GM18502 (cell line): Measurements from ENCODE around the gene APEH.

Source experiments
- ATAC-seq: cut with Tn5 transposase; IDR thresholded peaks from one replicate; pipeline ENCODE4 v1.9.1; 2021; ENCODE audit warnings: mild to moderate bottlenecking; ENCODE audit not compliant: unreplicated experiment, poor library complexity

The APEH gene

DNA sequence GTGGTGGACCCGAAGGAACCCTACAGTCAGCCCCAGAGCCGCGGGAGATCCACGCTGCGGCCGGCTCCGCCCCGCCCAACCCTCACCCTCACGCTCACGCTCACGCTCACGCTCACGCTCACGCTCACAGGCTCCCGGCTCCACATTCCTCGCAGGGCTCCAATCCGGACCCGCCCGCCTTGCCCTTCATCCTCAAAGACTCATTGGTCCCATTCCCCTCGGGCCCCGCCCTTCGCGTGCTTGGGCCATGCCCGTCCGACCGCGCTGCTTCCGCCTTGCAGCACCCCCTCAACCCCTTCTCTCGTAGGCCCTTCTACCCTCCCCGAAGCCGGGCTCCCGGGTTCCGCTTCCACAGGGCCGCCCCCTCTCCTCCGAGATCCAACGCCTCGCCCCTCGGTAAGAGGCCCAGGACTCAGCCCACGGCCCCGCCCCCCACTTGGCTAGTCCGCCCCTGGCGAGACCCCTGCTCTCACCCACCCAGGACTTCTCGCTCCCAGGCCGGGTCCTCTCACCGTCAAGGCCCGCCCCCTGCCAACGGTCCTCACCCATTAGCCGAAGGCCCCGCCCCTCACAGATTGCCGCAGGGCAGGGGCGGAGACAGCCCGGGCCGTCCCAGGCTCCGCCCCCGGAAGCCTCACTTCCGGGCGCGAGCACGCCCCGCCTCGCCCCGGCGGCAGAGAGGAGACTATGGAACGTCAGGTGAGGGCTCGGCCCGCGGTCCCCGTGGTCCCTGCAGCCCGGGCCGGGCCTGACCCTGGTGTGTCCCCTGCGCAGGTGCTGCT lies at the start of gene APEH:
Gene APEH (plus strand): TSS at position 637 of the 782 bp plus-strand sequence. CDS start 51 bp downstream, at position 688.
- peak; percentile 77 for ATAC-seq

DNA sequence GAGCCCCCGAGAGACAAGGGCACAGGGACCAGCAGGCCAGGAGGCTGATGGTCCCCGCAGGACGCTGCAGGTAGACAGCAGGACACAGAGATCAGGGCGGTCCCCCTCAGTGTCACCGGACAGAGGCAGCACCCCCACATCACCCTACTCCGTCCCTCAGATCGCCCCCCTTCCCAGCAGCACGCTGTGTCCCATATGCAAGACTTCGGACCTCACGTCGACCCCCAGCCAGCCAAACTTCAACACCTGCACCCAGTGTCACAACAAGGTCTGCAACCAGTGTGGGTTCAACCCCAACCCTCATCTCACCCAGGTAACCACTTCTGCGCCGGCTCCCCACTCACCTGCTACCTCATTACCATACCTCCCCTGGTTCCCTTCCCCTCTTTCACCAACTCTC lies 49.1 kb upstream of the APEH start:
- ATAC-seq: no peak

DNA sequence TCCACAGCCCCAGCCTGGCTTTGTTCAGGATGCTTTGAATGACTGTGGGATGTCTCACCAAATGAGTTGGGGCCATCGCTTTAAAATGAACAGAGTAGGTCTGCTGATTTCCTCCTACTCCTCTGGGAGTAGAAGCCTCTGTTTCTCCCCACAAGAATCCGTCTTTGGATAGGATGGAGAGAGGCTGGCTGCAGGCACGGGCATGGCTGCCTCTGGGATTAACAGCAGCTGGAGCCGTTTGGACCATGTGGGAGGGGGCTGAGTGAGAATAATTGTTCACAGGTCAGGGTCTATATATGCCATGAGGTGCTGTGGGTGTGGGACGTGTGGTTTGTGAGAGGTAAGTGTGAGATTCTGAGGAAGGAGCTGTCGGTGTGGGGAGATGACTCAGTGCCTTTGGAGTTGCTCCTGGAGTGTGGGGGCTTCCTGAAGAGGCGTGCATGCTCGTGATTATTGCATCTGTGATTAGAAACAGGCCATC lies 48.0 kb upstream of the APEH start:
- ATAC-seq: no peak

DNA sequence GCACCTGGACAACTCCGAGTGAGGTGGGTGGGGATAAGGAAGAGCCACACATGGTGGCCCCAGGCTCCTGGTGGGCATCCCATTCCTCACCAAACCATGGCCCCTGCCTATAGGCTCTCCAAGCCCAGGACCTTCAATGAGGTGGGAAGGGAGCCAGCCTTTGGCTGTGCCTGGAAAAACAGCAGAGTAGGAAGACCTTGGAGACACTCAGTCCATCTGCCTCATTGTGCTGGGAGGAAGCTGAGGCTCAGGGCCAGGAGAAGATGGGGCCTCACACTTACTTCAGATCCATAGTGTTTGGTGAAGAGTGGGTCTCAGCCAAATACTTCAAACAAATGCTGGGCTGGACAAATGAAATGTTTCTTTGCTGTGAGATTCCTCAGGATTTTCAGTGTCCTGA lies 47.4 kb upstream of the APEH start:
- ATAC-seq: no peak

DNA sequence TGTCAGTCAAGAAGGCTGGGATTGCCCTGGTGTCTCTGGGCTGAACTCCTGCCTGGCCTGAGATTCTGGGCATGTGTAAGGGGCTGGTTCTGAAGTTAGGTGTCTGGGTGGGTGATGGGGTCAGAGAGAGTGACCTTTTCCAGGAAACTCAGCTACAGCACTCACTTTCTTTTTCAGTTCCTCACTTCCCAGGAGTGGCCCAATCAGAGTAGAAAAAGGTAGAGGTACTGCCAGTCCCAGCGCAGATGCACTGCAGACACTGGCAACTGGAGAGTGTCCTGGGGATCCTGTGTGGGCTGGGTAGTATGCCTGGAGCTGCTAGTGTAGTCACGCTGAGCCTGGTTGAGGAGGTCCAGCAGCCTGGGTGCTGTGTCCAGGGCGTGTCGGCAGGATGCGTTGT lies 46.5 kb upstream of the APEH start:
- no peak for ATAC-seq

DNA sequence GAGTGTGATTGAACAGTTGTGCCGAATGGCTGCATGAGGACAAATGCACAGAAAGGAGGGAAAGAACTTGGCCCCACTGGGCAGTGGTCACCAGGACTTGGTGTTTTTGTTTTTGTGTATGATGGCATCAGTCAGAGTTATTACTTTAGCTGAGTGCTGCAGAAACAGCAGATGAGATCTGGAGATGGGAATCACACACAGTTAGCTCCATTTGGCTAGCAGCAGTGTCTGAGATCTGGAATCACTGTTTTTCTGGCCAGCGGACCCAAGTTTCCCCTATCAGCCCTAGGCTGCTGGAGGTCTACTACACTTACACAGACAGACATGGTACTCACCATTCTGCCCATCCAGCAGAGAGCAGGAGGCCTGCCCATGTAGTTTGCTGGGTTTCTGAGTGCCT lies 45.9 kb upstream of the APEH start:
- no peak for ATAC-seq

DNA sequence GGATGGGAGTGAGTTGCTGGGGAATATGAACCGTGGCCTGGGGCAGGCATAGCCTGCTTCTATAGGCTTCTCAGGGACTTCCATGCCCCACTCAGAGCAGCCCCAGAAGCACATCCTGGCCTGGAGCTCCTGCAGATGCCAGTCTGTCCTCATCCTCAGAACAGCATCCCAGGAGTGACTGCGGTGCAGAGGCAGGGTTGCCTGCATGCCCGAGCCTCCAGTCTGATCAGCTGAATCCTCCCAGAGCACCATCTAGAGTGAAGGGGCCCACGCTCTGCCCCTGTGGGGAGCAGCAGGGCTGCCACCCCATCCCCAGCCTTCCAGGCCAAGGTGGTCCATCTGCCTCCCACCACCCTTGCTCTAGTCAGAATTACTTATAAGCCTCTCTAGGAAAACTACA lies 44.7 kb upstream of the APEH start:
- no peak for ATAC-seq

DNA sequence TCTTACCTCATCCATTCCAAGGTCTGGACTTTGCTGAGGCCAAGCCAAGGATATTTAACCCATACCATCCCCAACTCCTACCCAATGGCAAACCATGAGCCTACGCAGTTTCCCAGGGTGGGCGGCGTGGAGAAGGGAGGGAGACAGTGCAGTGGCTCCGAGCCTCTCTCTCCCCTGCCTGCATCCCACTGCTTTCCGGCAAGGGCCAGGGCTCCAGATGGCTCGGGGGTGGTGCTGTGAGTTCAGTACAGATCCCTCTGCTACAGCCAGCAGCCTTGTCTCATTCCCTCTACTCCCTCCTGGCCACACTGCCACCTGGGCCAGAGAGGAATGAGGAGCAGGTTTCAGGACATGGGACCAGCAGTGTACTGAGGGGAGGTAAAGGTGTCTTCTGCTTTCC lies 44.3 kb upstream of the APEH start:
- ATAC-seq: no peak

DNA sequence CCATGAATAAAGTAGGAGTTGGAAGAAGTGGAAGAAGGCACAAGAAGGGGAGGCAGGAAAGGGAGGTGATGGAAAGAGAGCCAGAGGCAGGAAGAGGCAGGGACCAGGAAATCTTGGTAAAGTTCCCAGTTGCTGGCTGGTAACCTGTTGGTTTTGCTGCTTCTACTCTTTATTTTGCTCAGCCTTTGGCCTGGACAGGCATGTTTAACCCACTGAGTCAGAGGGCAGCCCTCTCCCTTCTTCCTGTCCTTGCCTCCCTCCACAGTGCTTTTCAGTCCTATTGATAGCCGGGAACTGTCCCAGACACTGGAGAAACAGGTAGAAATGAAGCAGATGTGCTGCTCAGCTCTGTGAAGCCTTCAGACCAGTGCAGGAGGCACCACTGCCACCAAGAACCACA lies 43.4 kb upstream of the APEH start:
- ATAC-seq: no peak

DNA sequence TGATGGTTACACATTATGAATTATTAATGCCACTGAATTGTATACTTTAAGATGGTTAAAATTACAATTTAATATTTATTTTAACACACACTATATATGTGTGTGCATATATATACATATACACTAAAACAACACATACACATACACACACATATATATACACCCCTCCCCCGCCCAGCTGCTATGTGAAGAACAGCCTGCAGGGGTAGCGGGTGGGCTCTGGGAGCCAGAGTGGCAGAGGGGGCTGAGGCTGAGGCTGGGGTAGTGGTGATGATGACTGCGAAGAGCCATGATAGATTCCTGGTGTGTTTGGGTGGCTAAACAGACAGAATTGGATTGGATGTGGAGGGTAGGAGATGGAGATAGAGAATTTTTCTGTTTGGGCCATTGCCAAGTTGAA lies 39.4 kb upstream of the APEH start:
- no peak for ATAC-seq

DNA sequence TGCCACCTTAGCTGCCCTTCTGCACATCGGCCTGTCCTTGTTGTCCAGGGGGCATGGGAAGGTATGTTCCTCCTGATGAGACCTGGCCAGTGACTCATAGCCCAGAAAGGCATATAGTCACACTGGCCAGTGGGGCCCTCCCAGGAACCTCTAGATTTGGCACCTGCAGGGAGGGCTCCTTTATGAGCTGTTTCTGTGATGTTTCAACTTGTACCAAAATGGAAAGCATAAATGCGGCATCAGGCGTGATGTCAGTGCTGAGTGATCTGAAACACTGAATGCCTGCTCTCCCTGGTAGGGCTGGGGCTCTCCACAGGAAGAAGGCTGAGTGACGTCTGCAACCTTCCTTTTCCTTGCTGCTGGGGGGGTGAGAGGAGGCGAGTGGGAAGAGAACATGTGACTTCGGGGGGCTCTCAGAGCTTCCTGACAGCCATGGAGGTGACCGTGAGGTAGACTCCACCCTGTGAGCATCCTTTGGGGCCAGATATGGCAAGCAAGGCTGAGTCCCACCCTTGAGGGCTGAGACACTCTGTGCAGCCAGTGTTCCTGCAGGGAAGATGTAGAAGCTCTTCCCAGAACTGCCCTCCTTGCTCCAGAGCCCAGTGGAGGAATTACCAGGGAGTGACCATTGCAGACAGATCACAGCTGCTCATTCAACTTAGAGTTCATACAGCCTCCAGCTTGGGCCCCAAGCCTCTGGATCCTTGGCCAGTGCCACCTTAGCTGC lies 37.1 kb upstream of the APEH start:
- no peak for ATAC-seq

DNA sequence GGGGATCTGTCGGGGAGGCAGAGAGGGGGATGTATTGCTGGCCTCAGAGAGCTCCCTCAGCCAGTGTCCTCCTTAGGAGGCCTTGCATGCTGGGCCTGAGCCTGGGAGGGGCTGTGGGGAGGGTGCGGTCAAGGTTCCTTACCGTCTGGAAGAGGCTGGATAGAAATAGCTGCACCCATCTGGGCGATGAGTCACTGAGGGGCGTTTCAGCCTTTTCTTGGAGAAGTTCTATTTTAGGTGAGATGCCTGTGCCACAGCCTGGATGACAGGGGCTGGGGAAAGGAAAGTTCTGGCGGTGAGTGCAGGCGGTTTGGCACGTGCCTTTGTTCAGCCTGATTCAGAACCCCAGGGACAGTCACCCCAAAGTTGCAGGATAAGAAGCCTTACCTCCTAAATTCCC lies 35.7 kb upstream of the APEH start:
- no peak for ATAC-seq

DNA sequence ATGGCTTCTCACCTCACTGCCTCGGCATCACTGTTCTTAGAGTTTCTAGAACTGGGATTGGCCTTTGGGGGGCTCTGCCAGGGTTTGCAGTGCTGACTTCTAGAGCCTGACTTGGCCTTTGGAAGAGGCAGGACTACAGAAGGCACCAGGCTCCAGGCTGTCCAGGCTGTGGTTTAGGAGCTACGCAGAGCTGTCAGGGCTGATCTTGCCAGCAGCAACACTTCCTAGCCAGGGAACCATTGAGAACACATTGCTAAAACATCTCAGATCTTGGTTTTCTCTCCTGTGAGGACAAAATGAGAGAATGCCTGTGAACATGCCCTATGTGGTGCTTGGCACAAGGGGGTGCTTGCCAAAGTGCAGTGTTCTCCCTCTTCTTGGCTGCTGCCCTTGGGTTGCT lies 34.6 kb upstream of the APEH start:
- ATAC-seq: no peak

DNA sequence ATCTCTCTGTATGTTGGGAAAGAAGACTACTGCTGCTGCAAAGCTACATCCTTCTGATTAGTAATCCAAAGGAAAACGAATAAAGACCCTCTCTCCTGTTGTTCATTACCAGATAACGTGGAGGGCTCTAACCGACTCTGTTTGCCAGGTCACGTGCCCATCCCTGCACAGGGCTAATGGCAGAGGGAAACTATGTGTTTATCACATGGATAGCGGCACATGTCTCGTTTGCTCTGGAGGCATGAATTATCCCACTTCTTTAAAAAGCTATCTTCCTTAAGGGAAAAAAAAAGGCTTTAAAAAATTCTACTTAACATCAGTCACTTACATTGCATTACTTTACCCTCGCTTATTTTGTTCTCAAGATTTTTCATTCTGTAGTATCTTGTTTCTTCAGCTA lies 32.9 kb upstream of the APEH start:
- ATAC-seq: no peak

DNA sequence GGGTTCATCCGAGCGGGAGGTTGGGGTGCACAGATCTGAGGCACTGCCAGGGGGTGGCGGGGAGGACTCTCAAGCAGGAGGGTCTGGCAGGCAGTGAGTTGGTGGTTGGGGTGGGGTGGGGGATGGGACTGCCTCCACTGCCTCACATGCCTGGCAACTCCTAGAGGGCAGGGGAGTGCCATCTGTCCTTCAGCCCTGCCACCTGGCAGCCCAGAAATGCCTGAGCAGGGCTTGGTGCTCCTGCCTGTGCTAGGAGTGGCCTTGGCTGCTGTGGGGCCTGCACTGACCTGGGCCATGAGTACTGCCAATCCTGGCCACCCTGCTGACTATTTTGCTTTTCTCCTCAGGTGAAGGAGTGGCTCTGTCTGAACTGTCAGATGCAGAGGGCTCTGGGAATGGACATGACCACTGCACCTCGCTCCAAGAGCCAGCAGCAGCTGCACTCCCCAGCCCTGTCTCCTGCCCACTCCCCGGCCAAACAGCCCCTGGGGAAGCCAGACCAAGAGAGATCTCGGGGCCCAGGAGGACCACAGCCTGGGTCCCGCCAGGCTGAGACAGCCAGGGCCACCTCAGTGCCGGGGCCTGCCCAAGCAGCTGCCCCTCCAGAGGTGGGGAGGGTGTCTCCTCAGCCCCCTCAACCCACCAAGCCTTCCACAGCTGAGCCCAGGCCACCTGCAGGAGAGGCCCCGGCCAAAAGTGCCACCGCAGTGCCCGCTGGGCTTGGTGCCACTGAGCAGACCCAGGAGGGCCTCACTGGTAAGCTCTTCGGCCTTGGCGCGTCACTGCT lies 32.0 kb upstream of the APEH start:
- ATAC-seq: no peak

DNA sequence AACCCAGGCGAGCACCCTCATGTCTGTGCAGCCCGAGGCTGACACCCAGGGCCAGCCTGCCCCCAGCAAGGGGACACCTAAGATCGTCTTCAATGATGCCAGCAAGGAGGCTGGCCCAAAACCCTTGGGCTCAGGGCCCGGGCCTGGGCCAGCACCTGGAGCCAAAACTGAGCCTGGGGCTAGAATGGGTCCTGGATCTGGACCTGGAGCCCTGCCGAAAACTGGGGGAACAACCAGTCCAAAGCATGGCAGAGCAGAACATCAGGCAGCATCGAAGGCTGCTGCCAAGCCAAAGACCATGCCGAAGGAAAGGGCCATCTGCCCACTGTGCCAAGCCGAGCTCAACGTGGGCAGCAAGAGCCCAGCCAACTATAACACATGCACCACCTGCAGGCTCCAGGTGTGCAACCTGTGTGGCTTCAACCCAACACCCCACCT lies 31.4 kb upstream of the APEH start:
- ATAC-seq: no peak

DNA sequence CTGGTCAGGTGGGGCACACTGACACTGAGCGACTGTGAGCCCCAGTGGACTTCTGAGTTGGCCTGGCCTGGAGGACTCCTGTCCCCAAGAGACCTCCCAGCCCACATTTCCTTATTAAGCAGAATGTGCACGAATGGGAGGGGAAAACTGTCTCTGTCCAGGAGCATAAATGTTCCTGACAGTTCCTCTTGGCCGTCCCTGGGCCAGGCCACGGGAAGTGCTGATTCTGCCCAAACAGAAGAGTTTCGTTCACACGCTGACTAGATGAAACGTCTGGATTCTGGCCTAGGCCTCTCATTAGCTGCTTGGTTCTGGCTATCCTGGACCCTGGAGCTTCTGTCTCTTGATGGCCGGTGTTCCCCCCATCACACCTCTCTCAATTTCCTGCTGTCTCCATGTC lies 29.5 kb upstream of the APEH start:
- ATAC-seq: no peak

DNA sequence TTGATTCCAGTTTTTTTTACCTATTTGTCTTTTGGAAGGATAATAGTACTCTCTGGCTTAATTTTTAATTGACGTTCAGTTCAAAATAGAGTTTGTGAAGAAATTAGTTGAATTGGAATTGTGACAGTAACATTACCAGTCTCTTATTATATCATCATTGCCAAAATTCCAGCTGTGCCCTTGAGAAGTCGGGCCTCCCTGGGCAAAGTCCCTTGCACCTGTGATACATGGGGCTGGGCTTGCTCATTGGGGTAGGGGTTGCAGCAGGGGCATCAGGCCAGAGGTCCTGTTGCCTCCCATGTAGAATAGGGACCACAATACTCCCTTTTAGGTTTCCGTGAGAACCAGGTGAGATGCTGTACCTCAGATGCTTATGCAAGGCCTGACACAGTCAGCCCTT lies 27.9 kb upstream of the APEH start:
- no peak for ATAC-seq

DNA sequence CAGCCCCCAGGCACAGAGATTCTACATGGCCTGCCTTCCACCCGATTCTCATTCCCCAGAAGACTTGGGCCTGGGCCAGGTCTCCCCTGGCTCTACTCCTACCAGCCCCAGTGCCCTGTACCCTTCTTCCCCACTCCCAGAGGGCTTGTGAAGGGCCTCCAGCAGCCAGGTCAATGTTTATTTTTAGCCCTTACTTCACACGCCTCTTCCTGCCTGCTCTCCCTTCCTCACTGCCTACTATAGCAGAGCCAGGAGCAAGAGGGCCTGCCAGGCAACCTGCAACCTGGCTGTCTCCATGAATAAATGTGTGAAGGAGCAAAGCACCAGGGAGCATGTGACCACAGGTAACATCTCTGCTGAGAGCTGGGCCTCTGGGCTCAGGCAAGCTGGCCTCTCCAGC lies 26.4 kb upstream of the APEH start:
- no peak for ATAC-seq

DNA sequence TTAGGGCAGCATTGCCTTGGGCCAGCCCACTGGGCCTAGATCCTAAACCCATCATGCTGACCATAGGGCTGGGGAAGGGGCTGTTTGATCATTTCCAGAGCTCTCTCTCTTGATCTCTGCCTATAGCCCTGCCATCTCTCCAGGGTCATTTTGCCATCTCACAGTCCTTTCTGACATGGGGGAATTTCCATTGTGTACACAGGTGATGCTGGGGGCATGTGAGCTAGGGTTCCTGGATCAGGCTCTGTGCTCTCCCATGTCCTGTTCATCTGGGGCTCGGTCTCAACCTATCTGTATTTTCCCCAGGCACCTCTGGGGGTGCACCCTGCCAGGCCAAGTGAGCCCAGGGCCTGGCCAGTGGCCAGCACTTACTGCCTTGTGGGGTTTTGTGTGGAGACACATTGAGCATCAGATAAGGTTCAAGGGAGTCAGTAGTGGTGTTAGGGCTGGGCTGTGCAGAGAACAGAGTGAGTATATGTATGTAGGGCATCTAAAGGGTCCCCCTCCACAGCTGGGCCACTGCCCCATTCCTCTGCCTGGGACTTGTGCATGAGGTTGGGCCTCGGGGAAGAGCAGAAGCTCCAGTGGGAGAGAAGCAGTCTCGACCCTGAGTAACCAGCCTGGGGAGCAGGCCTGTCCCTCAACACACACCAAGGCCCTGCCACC lies 25.7 kb upstream of the APEH start:
- no peak for ATAC-seq

DNA sequence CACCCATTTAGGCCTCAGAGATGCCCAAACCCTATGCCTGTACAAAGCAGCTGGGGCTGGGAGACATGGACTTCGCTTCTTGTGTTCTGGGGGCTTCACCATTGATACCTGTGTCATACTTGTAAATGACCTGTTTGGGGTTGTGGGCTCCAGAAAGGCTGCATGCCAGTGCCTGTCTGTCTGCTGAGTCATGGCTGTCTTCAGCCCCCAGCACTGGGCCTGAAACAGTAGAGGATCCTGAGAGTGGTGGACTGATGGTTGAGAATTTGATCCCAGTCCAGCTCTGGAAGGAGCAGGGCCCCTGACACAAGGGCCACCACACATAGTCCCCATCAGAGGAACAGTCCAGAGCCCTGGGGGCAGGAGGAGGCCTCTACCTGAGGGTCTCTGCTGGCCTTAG lies 24.6 kb upstream of the APEH start:
- ATAC-seq: no peak
